Endometrium (tissue), 2 donors: ENCODE results near the gene KIAA0930.

Source experiments
- FAIRE-seq: peaks from 2 replicates; lab custom pipeline; 2012; peaks lifted over from hg19 to GRCh38; lab: Jason Lieb, UNC
- donor health status: control.
- donor health status: control.

KIAA0930 gene

GRCh38 chr22:45172881-45173585, 67.7 kb downstream of the KIAA0930 start:
- FAIRE-seq: no peak

- FAIRE-seq: no peak
These were observed 68.9 kb downstream of the KIAA0930 start for GRCh38 chr22:45171830-45172229.

DNA sequence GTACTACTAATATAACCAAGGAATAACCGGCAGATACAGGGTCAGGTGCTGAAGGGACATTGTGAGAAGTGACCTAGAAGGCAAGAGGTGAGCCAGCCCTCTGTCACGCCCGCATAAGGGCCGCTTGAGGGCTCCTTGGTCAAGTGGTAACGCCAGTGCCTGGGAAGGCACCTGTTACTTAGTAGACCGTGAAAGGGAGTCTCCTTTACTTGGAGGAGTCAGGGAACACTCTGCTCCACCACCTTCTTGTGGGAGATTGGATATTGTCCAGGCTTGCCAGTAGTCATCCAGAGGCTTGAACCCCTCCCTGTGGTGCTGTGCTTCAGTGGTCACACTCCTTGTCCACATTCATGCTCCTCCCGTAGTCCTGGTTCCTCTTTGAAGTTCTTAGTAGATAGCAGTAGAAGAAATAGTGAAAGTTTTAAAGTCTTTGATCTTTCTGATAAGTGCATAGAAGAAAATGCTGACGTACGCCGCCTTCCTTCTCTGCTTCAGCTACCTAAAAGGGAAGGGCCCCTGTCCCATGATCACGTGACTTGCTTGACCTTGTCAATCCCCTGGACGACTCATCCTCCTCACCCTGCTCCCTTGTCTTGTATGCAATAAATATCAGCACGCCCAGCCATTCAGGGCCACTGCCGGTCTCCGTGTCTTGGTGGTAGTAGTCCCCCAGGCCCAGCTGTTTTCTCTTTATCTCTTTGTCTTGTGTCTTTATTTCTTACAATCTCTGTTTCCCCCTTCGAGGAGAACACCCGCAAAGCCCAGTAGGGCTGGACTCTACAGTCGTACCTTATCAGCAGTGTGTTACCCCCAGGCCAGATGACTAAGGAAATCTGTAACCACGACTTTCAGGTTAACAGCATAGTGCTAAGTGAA, 70.9 kb downstream of the KIAA0930 start:
- no peak for FAIRE-seq

- FAIRE-seq: no peak
These were observed 73.8 kb downstream of the KIAA0930 start for GRCh38 chr22:45166932-45167331.

DNA sequence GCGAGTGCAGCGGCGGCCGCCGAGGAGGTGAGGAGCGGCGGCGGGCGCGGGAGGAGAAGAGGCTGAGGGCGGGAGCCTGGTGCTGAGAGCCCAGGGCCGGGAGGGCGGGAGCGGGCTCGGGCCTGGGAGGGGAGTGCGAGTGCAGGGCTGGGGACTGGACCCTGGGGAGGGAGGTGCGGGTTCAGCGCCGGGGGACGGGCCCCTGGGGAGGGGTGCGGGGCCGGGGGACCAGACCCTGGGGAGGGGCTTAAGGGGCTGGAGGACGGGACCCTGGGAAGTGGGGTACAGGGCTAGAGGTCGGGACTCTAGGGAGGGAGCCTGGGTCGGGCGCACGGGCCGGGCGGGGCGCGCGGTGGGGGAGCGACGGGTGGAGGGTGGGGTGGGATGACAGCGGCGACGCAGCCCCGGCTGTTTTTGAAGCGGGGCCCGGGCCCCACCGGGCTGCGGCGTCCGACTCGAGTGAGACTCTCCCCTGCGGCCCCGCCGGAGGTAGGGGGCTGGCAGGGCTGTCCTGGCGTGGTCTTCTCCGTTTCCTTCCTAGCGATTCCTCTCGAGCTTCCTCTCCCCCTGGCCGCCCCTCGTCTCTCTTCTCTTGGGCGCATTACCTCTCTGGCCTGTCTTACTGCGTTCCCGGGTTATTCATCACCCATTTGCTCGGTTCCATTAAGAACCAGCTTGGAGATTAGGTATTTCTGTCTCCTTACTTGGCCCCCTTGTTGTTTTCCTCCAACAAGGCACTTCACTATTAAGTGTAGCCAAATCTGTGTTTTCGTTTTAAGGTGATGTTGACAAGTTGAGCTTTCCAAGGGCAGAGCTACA, 76.2 kb downstream of the KIAA0930 start:
- FAIRE-seq: no peak

DNA sequence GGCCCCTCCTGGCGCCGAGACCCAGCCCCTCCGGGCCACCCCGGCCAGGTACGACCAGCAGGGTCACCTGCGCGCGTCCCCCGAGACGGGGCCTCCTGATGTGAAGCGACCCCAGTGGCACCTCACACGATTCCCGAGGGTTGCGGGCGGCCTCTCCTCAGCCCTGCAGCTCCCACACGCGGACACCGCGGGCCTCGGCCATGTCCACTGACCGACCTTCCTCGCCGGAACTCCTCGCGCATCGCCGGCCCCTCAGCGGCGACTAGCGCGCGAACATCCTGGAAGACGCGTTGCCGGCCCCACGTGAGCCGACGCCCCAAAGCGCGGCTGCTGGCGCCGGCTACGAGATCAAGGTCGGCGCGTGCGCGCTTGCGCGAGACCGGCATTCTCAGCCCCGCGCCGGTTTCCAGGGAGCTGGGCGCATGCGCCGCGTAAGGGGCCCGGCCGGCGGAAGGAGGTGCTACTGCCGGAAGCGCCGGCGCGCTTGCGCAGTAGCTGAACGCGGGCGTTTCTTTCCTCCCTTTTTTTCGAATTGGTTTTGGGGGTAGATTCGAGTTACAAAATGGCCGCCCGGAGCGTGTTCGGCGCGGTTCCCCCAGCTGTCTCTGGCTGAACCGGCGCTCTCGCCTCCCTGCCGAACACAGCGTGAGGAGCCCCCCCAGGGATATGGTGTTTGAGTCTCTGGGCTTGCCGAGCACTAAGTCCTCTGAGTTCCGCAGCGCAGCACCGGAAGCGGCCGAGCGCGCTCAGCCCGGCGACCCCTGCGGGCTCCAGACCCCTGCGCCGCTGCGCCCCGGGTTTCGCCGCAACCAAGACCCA, 77.0 kb downstream of the KIAA0930 start, which contains the start of gene NUP50:
Gene NUP50, plus strand, starts transcription at position 475 of the 819 bp plus-strand sequence. CDS start 4,253 bp downstream, outside the sequence.
- no peak for FAIRE-seq

DNA sequence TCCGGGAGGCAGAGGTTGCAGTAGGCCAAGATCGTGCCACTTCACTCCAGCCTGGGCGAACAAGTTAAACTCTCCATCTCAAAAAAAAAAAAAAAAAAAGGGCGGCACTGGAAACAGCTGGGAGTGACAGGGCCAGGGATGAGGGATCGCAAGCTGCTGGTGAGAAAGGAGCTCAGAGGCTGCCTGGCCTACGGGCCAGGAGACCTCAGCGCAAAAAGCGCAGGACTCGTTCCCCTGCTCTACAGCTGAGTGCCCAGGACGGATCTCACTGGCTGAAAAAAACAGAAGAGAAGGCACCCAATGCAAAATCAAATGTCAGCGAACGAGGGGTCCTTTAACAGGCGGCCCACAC, 77.6 kb downstream of the KIAA0930 start:
- FAIRE-seq: no peak

- FAIRE-seq: no peak
These were observed 78.2 kb downstream of the KIAA0930 start for GRCh38 chr22:45162531-45162930.

- FAIRE-seq: no peak
These were observed 80.8 kb downstream of the KIAA0930 start for GRCh38 chr22:45159652-45160462.

DNA sequence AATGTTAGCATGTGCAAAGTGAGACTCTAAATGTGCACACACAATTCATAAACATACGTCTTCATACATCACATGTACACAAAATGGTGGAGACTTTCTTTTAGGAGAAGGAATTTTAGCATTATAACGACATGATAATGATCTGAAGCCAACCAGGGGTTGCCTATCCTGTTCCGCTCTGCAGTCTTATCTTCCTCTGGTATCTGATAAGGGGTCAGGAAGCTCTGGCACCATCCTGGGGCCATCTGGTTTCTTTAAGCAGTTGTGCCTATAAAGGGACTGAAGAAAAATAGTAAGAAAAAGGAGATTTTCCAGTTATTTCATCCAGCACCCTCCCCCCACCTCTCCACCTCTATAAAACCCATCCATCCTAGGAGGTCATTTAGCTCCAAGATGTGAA, 82.8 kb downstream of the KIAA0930 start:
- no peak for FAIRE-seq

DNA sequence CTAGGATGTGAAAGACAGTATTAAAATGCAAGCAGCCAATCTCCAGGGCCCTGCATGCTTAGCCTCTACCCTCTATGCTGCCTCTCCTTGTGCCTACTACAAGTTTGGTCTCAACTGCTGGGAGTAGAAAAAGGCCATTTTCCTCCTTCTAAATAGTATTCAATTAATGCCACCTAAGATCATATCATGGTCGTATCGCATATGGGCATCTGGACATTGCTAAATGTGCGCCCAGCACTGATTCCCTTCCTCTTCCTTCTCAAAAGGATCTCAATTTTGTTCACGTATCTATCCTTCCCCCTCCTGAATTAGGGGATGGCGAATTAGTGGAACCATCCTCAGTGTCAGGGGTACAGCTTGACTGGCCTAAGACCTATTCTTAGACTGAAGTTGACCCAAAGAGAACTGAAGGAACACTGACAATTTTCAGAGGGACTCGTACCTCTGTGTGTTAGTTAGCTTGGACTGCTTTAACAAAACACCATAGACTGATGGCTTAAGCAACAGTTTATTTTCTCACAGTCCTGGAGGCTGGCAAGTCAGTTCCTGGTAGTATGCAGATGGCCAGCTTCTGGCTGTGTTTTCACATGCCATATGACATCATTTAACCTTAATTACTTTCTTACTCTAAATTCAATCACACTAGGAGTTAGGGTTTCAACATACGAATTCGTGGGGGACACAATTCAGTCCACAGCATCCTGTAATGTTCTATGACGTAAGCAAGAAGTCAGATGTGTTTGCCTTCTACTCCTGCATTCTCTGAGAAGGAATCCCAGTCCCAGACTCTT, 85.4 kb downstream of the KIAA0930 start:
- FAIRE-seq: no peak

DNA sequence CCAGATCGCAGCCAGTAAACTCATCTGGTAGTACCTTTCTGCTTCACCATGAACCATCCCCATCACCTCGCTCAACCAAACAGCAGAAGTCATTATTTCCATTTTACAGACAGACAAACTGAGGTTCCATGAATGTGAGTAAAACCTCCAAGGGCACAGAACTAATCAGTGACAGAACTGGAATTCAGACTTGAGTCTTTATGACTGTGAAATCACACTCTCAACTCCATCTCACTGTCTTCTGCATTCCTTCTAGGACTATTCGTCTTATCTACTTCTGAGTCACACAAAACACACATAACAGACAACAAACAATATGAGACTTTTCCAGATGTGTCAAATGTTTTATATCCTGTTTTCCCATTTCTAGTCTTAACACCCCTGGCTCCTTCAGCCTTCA, 86.3 kb downstream of the KIAA0930 start:
- FAIRE-seq: no peak

DNA sequence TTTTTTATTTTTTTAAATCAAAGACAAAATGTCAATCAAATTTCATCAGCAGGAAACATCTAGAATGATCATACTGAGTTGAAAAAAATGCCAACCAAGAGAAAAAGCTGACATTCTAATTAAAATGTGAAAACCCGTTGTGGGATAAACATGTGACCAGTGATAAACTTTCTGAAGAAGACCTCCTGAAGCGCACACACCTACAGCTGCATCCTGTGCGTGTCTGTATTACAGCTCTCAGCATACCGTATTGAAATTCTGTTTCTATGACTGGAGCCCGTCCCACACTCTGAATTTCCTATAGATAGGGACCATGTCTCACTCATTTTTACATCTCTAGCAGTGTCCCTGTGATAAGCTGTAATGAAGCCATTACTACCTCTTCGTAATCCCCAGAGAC, 89.2 kb downstream of the KIAA0930 start:
- FAIRE-seq: no peak

- FAIRE-seq: no peak
These were observed 90.6 kb downstream of the KIAA0930 start for GRCh38 chr22:45150139-45150538.

GRCh38 chr22:45149671-45150070, 91.0 kb downstream of the KIAA0930 start:
- FAIRE-seq: no peak

DNA sequence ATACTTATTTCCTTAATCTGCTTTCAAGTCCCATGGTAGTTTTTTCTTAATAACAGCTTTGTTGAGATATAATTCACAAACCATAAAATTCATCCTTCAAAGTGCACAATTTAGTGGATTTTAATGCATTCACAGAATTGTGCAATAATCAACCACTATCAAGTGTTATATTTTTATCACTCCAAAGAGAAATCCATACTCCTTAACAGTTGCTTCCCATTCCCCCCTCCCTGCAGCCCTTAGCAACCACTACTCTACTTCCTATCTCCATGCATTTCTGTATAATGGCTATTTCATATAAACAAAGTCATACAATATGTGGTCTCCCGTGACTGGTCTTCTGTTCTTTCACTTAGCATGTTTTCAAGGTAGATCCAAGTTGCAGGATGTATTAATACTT, 95.8 kb downstream of the KIAA0930 start:
- no peak for FAIRE-seq

DNA sequence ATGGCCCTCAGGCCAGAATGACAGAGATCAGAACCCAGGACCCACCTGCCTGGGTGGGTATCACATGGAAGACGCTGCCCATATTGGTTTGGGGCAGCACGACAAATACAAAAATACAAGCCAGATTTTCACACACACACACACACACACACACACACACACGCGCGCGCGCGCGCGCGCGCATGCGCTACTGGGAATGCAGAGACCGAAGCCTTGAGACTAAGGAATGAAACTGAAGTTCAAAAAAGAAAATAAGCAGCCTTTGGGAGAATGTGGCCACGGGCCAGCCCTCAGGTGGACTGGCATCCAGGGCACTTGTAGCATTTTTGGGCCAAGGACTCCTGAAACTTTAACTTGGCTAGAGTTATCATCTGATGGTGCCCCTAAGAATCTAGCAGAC, 98.3 kb downstream of the KIAA0930 start:
- FAIRE-seq: no peak
